K562 (cell line): ENCODE results near the gene DENND2C. TPM values are rescaled to one million over a fixed set of nuclear protein-coding genes. Genes with fewer than 3 reads are reported as not detected.

Source experiments
- ATAC-seq: fragments of 200-7000 bp; cut with Tn5 transposase; 3 replicates; pipeline ENCODE4 v1.9.1; 2020; ENCODE audit warnings: moderate library complexity
- BruUV-seq: library from RNA; stranded (reverse); fragments of 400-500 nt; replicated peaks from 2 replicates; lab custom pipeline; 2021; lab: Mats Ljungman, UMichigan
- CTCF ChIA-PET: fragments of 300-600 bp; formaldehyde crosslinking; extraction: SDS; loops from one replicate; lab custom pipeline; 2021; ENCODE audit warnings: low intra/inter-chr PET ratio; lab: Yijun Ruan, JAX
- POLR2A ChIA-PET: fragments of 300-600, 350-650 bp; sonication (Branson Sonifier 250); formaldehyde crosslinking; extraction: SDS; loops from one replicate; lab custom pipeline; 2021; ENCODE audit warnings: antibody characterized with exemption, inconsistent platforms; lab: Yijun Ruan, JAX
- DNase-seq, 4 experiments: peaks; one replicate each; pipeline versions ENCODE4 v3.0.0 to v3.0.0-alpha.2; 2011 to 2018; ENCODE audit warnings: low spot score in 3 of 4, mixed read lengths in 3 of 4; ENCODE audit errors: extremely low read depth in 1 of 4
- FAIRE-seq: peaks from 2 replicates; lab custom pipeline; 2011; peaks lifted over from hg19 to GRCh38; lab: Jason Lieb, UNC
- H2AFZ ChIP-seq: 2 replicates; pipeline ENCODE4 v1.6.0; 2011; ENCODE audit warnings: low read depth, low read length, control low read depth, inconsistent platforms
- H3K27ac ChIP-seq: fragments of 200-600 bp; 3 replicates; pipeline ENCODE4 v1.8.0; 2011; ENCODE audit warnings: low read depth, mild to moderate bottlenecking, control low read depth, inconsistent platforms, low read length, moderate library complexity, mixed read lengths; ENCODE audit errors: extremely low read depth
- H3K27me3 ChIP-seq, 2 experiments: fragments of 300-600 bp in 1 of 2; 2 replicates in 1 of 2; 3 replicates in 1 of 2; pipeline versions ENCODE4 v1.6.0 to v1.8.0; 2011; ENCODE audit warnings: inconsistent platforms in 2 of 2, low read length in 2 of 2, mild to moderate bottlenecking in 1 of 2, mixed read lengths in 1 of 2, moderate library complexity in 1 of 2; ENCODE audit not compliant: control insufficient read depth in 2 of 2, insufficient read depth in 2 of 2
- H3K36me3 ChIP-seq: fragments of 300-600 bp; 3 replicates; pipeline ENCODE4 v1.8.0; 2011; ENCODE audit warnings: mild to moderate bottlenecking, low read length, inconsistent platforms; ENCODE audit not compliant: control insufficient read depth, insufficient read depth
- H3K4me1 ChIP-seq, 2 experiments: fragments of 200-600 bp in 1 of 2; replicated peaks in 1 of 2; 2 replicates in 1 of 2; 3 replicates in 1 of 2; pipeline versions ENCODE4 v1.5.1 to v1.8.0; 2011; ENCODE audit warnings: inconsistent platforms in 2 of 2, low read length in 2 of 2, mild to moderate bottlenecking in 1 of 2, mixed read lengths in 1 of 2, moderate library complexity in 1 of 2; ENCODE audit not compliant: control insufficient read depth in 2 of 2, insufficient read depth in 2 of 2
- H3K4me2 ChIP-seq: 2 replicates; pipeline ENCODE4 v1.6.1; 2011; ENCODE audit warnings: low read length, control low read depth, inconsistent platforms, mixed read lengths; ENCODE audit not compliant: insufficient read depth
- H3K4me3 ChIP-seq: fragments of 200-600 bp; sonication (generic), shearing (Covaris generic); 2 replicates; pipeline ENCODE4 v1.5.1; 2016; ENCODE audit warnings: control low read depth, inconsistent platforms
- H3K79me2 ChIP-seq: fragments of 200-600 bp; 3 replicates; pipeline ENCODE4 v1.8.0; 2011; ENCODE audit warnings: low read length, inconsistent platforms; ENCODE audit not compliant: control insufficient read depth, insufficient read depth
- H3K9ac ChIP-seq, 2 experiments: 2 replicates each; pipeline versions ENCODE4 v1.6.0 to v1.6.1; 2011; ENCODE audit warnings: low read depth in 2 of 2, low read length in 2 of 2, control low read depth in 1 of 2, inconsistent platforms in 1 of 2, mild to moderate bottlenecking in 1 of 2, mixed read lengths in 1 of 2; ENCODE audit not compliant: insufficient read depth in 1 of 2
- H3K9me1 ChIP-seq: one replicate; pipeline ENCODE4 v1.6.0; 2011; ENCODE audit warnings: inconsistent platforms, mild to moderate bottlenecking, low read length, moderate library complexity; ENCODE audit not compliant: control insufficient read depth, insufficient read depth
- H3K9me3 ChIP-seq: replicated peaks from 2 replicates; pipeline ENCODE4 v1.5.1; 2011; ENCODE audit warnings: low read depth, low read length, inconsistent platforms; ENCODE audit not compliant: control insufficient read depth, insufficient read depth
- H4K20me1 ChIP-seq: replicated peaks from 2 replicates; pipeline ENCODE4 v1.6.1; 2011; ENCODE audit warnings: low read length, inconsistent platforms, mixed read lengths; ENCODE audit not compliant: control insufficient read depth, insufficient read depth
- ARID4B ChIP-seq: sonication (generic); formaldehyde crosslinking; IDR thresholded peaks from 2 replicates; pipeline ENCODE4 v1.8.0; 2022; ENCODE audit warnings: mild to moderate bottlenecking, missing genetic modification reagents
- BRD9 ChIP-seq: fragments of 450-650 bp; IDR thresholded peaks from 2 replicates; pipeline ENCODE4 v1.6.1; 2018; ENCODE audit warnings: low read depth; ENCODE audit not compliant: partially characterized antibody
- MED1 ChIP-seq: sonication (generic); formaldehyde crosslinking; IDR thresholded peaks from 2 replicates; pipeline ENCODE4 v1.8.1; 2023; ENCODE audit warnings: missing genetic modification reagents, borderline replicate concordance
- NR0B1 ChIP-seq: fragments of 450-650 bp; IDR thresholded peaks from one replicate; pipeline ENCODE4 v1.6.1; 2018; ENCODE audit warnings: mild to moderate bottlenecking, moderate library complexity; ENCODE audit not compliant: partially characterized antibody
- PTRF ChIP-seq: fragments of 450-650 bp; IDR thresholded peaks from 2 replicates; pipeline ENCODE4 v1.6.1; 2016; ENCODE audit warnings: mild to moderate bottlenecking, missing genetic modification characterization, missing compliant biosample characterization
- SNAPC5 ChIP-seq: fragments of 250-450 bp; sonication (Bioruptor Pico); IDR thresholded peaks from 2 replicates; pipeline ENCODE4 v1.8.0; 2021; ENCODE audit warnings: moderate library complexity, mild to moderate bottlenecking, inconsistent platforms
- SRSF7 ChIP-seq: fragments of 200-400 bp; formaldehyde crosslinking; optimal IDR thresholded peaks from 2 replicates; pipeline ENCODE3; 2017; ENCODE audit warnings: mild to moderate bottlenecking, low read depth, low read length
- WGBS: fragments of 100-300 bp; shearing (Covaris generic); methylation state at CpG from one replicate; pipeline ENCODE4 v1.1.6; 2016; ENCODE audit warnings: low coverage, mixed read lengths; ENCODE audit not compliant: insufficient coverage; ENCODE audit errors: missing lambda C conversion rate; 5-methylcytosine and 5-hydroxymethylcytosine counted together
- in situ Hi-C: fragments of 300-500 bp; cut with MboI; formaldehyde crosslinking; loops from 4 replicates; pipeline ENCODE4 v1.15.0; 2018; ENCODE audit warnings: inconsistent platforms, mixed read lengths
- intact Hi-C: fragments of 100-400 bp; cut with micrococcal nuclease; formaldehyde crosslinking; loops from 2 replicates; pipeline ENCODE4 v1.14.2; 2022
- polyA plus RNA-seq, 8 experiments: library from polyadenylated mRNA; depleted of rRNA in 4 of 8; stranded (reverse) in 5 of 8; unstranded in 3 of 8; fragments of >200 nt; fragmentation: Nextera tagmentation in 2 of 8; fragmentation: Illumina TruSeq in 1 of 8; extraction: Ambion mirVana in 2 of 8; extraction: Trizol in 1 of 8; gene quantifications; 2 replicates each; pipeline versions ENCODE4 v1.2.1 to v1.2.3, GENCODE V29; 2011 to 2014; ENCODE audit warnings: inconsistent platforms in 1 of 8, missing spikeins in 1 of 8
- total RNA-seq, 7 experiments: library from RNA; depleted of rRNA in 6 of 7; stranded (reverse); fragments of >200 nt in 6 of 7; fragmentation: Illumina TruSeq in 2 of 7; extraction: Trizol in 2 of 7; gene quantifications; 2 replicates each; pipeline versions ENCODE4 v1.2.1 to v1.2.3, GENCODE V29; 2011 to 2021; ENCODE audit warnings: low replicate concordance in 1 of 7

Gene DENND2C
- total and polyA plus RNA-seq, 9 of the 15 experiments (the other 6 are each of a cell fraction or from before 2014, with no cell fraction given) = 0.03 to 0.25 (median 0.14) TPM

GRCh38 chr1:114692947-114693346 lies 23.1 kb upstream of the DENND2C start:
- Histone ChIP-seq H3K27ac (no peak overlapping the region), H3K4me2 (no peak overlapping the region), H4K20me1 (no peaks in the 10 kb centered on the region), H3K79me2 (no peaks in the 10 kb centered on the region), H3K9ac (no peak overlapping the region), H3K27me3 (peaks cover 10 to 12% of the 10 kb centered on the region in 2 experiments), H3K4me3 (no peak overlapping the region), H2AFZ (no peak overlapping the region), H3K4me1 (no peaks in the 10 kb centered on the region), H3K36me3 (no peaks in the 10 kb centered on the region), H3K9me3 (no peaks in the 10 kb centered on the region), H3K9me1 (no peaks in the 10 kb centered on the region)
- 8% methylated on average over 3 of the region's 3 CpGs for WGBS
- in situ Hi-C loops = no loop called here
- intact Hi-C loops = no loop called here
- FAIRE-seq (no peak), DNase-seq (no peak), ATAC-seq (no peak)
- CTCF ChIA-PET = no interaction called here
- POLR2A ChIA-PET = interaction anchor here (1.1 to 1.5 kb wide), 4 partner anchors 12 to 23 kb away, joined by 3 to 4 read pairs (median 4); partner anchors contain the start of gene NRAS
- BruUV-seq = no TSS peak
- no peak for TF ChIP-seq PTRF

- POLR2A ChIA-PET = no interaction called here
- no peak overlapping the region for H3K27ac ChIP-seq
These were observed 21.2 kb upstream of the DENND2C start for GRCh38 chr1:114691061-114691460.

More at GRCh38 chr1:114691061-114691460, 21.2 kb upstream of the DENND2C start:
- intact Hi-C loops (no loop called here), in situ Hi-C loops (no loop called here)
- Histone ChIP-seq H3K9me1 (no peaks in the 10 kb centered on the region), H3K4me1 (no peaks in the 10 kb centered on the region), H3K9me3 (no peaks in the 10 kb centered on the region), H2AFZ (no peak overlapping the region), H3K9ac (no peak overlapping the region), H3K4me2 (no peak overlapping the region), H3K27me3 (peaks cover 4 to 13% of the 10 kb centered on the region in 2 experiments; a peak in 4 of 5 replicates), H4K20me1 (no peaks in the 10 kb centered on the region), H3K36me3 (no peaks in the 10 kb centered on the region), H3K4me3 (no peak overlapping the region), H3K79me2 (no peaks in the 10 kb centered on the region)
- CTCF ChIA-PET = no interaction called here
- TF ChIP-seq MED1 (CRISPR knock-in tag) (no peak), SNAPC5 (CRISPR knock-in tag) (no peak), BRD9 (no peak), ARID4B (CRISPR knock-in tag) (no peak), SRSF7 (no peak), NR0B1 (no peak)
- WGBS = 3% methylated on average over 2 of the region's 2 CpGs
- DNase-seq = no peak
- no peak for ATAC-seq
- BruUV-seq = no TSS peak
- FAIRE-seq = no peak
